ENCODE data around the gene VPS37B.

DNA sequence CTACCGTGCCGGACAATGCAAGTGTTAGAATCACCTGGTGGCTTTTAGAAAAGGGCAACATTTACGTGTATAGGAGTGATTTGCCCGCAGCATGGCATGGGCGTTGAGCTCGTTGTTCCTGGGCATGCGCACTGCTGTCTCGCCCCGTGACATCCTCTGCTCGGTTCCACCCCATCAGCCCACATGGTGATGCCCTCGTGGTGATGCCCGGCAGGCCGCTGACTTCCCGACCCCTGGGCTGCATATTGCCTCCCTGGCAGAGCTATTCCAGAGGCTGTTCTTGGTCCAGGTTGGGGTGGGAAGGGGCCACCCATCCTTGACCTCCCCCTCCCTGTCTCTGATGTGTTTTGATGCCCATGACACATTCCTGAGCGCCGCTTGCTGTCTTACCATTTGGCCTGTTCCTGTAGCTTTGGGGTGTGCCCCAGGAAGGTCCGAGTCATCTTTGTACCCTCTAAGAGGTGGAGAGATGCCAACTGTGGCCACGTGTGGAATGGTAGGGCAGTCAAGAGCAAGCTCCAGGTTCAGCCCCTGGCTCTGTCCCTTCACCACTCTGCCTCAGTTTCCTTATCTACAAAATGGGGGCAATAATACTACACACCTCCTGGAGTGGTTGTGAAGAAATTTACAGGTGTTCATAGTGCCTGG lies 55.9 kb downstream of the VPS37B start:
- TF ChIP-seq, protein P1, sequence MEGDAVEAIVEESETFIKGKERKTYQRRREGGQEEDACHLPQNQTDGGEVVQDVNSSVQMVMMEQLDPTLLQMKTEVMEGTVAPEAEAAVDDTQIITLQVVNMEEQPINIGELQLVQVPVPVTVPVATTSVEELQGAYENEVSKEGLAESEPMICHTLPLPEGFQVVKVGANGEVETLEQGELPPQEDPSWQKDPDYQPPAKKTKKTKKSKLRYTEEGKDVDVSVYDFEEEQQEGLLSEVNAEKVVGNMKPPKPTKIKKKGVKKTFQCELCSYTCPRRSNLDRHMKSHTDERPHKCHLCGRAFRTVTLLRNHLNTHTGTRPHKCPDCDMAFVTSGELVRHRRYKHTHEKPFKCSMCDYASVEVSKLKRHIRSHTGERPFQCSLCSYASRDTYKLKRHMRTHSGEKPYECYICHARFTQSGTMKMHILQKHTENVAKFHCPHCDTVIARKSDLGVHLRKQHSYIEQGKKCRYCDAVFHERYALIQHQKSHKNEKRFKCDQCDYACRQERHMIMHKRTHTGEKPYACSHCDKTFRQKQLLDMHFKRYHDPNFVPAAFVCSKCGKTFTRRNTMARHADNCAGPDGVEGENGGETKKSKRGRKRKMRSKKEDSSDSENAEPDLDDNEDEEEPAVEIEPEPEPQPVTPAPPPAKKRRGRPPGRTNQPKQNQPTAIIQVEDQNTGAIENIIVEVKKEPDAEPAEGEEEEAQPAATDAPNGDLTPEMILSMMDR (IDR thresholded peaks at IDR 0.05), result no peak
- TF ChIP-seq EP300 (IDR thresholded peaks at IDR 0.05), result no peak

Data from gastroesophageal sphincter (tissue), 3 donors.